Endothelial cell of umbilical vein (primary cell): ENCODE results near the gene NDUFB5. TPM values are rescaled to one million over a fixed set of nuclear protein-coding genes. Genes with fewer than 3 reads are reported as not detected.

Experiments
- BruUV-seq: library from RNA; stranded (reverse); fragments of 400-500 nt; replicated peaks from 2 replicates; lab custom pipeline; 2021; lab: Mats Ljungman, UMichigan
- CTCF ChIA-PET: fragments of 300-600, 350-600 bp; sonication (Branson Sonifier 250); formaldehyde crosslinking; loops from one replicate; lab custom pipeline; 2021; ENCODE audit warnings: antibody characterized with exemption, inconsistent platforms; lab: Charles Lee
- POLR2A ChIA-PET: fragments of 300-600, 350-600 bp; sonication (Branson Sonifier 250); formaldehyde crosslinking; loops from one replicate; lab custom pipeline; 2021; ENCODE audit warnings: antibody characterized with exemption, inconsistent platforms; lab: Charles Lee
- DNase-seq: peaks from one replicate; pipeline ENCODE4 v3.0.0-alpha.2; 2011; ENCODE audit warnings: low read depth, low spot score
- FAIRE-seq: peaks from 2 replicates; lab custom pipeline; 2011; peaks lifted over from hg19 to GRCh38; lab: Jason Lieb, UNC
- H2AFZ ChIP-seq: 2 replicates; pipeline ENCODE4 v1.6.0; 2012; ENCODE audit warnings: low read depth, low read length, control low read depth, inconsistent platforms
- H3K27ac ChIP-seq: 2 replicates; pipeline ENCODE4 v1.5.1; 2011; ENCODE audit warnings: low read depth, mild to moderate bottlenecking, control low read depth, low read length, moderate library complexity; ENCODE audit not compliant: insufficient read depth
- H3K27me3 ChIP-seq, 2 experiments: 2 replicates each; pipeline versions ENCODE4 v1.6.0 to v1.6.1; 2011; ENCODE audit warnings: low read length in 2 of 2, mixed read lengths in 1 of 2; ENCODE audit not compliant: control insufficient read depth in 2 of 2, insufficient read depth in 2 of 2
- H3K36me3 ChIP-seq, 2 experiments: 2 replicates in 1 of 2; 3 replicates in 1 of 2; pipeline ENCODE4 v1.5.1; 2011; ENCODE audit warnings: low read length in 2 of 2, mild to moderate bottlenecking in 1 of 2, moderate library complexity in 1 of 2; ENCODE audit not compliant: control insufficient read depth in 2 of 2, insufficient read depth in 2 of 2; ENCODE audit errors: extremely low read depth in 1 of 2
- H3K4me1 ChIP-seq: 3 replicates; pipeline ENCODE4 v1.5.1; 2011; ENCODE audit warnings: mild to moderate bottlenecking, low read length; ENCODE audit not compliant: control insufficient read depth, insufficient read depth; ENCODE audit errors: extremely low read depth
- H3K4me2 ChIP-seq: 2 replicates; pipeline ENCODE4 v1.6.1; 2011; ENCODE audit warnings: low read length, control low read depth, mixed read lengths; ENCODE audit not compliant: insufficient read depth
- H3K4me3 ChIP-seq, 3 experiments: fragments of 200-600 bp in 1 of 3; sonication (generic), shearing (Covaris generic) in 1 of 3; replicated peaks in 1 of 3; 2 replicates each; pipeline ENCODE4 v1.5.1; 2011 to 2016; ENCODE audit warnings: control low read depth in 3 of 3, low read length in 3 of 3, mild to moderate bottlenecking in 2 of 3, inconsistent platforms in 1 of 3, low read depth in 1 of 3, moderate library complexity in 1 of 3; ENCODE audit not compliant: insufficient read depth in 1 of 3
- H3K79me2 ChIP-seq: 2 replicates; pipeline ENCODE4 v1.6.0; 2012; ENCODE audit warnings: low read length, inconsistent platforms; ENCODE audit not compliant: control insufficient read depth, insufficient read depth
- H3K9ac ChIP-seq: replicated peaks from 2 replicates; pipeline ENCODE3; 2011; ENCODE audit warnings: low read length, control low read depth; ENCODE audit not compliant: insufficient read depth; ENCODE audit errors: extremely low read depth
- H3K9me1 ChIP-seq: replicated peaks from 3 replicates; pipeline ENCODE4 v1.6.0; 2011; ENCODE audit warnings: mild to moderate bottlenecking, low read length; ENCODE audit not compliant: control insufficient read depth, insufficient read depth; ENCODE audit errors: extremely low read depth
- H3K9me3 ChIP-seq: replicated peaks from 2 replicates; pipeline ENCODE4 v1.5.1; 2012; ENCODE audit warnings: low read length, inconsistent platforms; ENCODE audit not compliant: control insufficient read depth, insufficient read depth
- H4K20me1 ChIP-seq: replicated peaks from 2 replicates; pipeline ENCODE3; 2011; ENCODE audit warnings: mild to moderate bottlenecking, low read length; ENCODE audit not compliant: control insufficient read depth, insufficient read depth; ENCODE audit errors: extremely low read depth
- EZH2 ChIP-seq: IDR thresholded peaks from 2 replicates; pipeline ENCODE4 v1.6.1; 2012; ENCODE audit warnings: borderline replicate concordance, low read depth, mild to moderate bottlenecking, moderate library complexity, low read length, inconsistent platforms; ENCODE audit not compliant: severe bottlenecking
- FOS ChIP-seq: IDR thresholded peaks from 2 replicates; pipeline ENCODE4 v1.6.1; 2011; ENCODE audit warnings: mild to moderate bottlenecking, low read length, moderate library complexity, borderline replicate concordance; ENCODE audit not compliant: insufficient read depth
- GATA2 ChIP-seq: IDR thresholded peaks from 2 replicates; pipeline ENCODE4 v1.7.0; 2011; ENCODE audit warnings: low read depth, mild to moderate bottlenecking, moderate library complexity, mixed read lengths, low read length; ENCODE audit not compliant: insufficient read length, insufficient read depth
- JUN ChIP-seq: IDR thresholded peaks from 2 replicates; pipeline ENCODE4 v1.6.1; 2011; ENCODE audit warnings: borderline replicate concordance, low read depth; ENCODE audit not compliant: insufficient read length, insufficient read depth
- MYC ChIP-seq: IDR thresholded peaks from one replicate; pipeline ENCODE4 v1.6.1; 2011; ENCODE audit warnings: mild to moderate bottlenecking, low read depth, low read length
- POLR2A ChIP-seq: IDR thresholded peaks from 2 replicates; pipeline ENCODE4 v1.6.1; 2012; ENCODE audit warnings: low read depth, mild to moderate bottlenecking, control low read depth, low read length
- POLR2AphosphoS5 ChIP-seq: IDR thresholded peaks from 2 replicates; pipeline ENCODE4 v1.6.1; 2012; ENCODE audit warnings: low read depth, mild to moderate bottlenecking, control low read depth, low read length, moderate library complexity; ENCODE audit not compliant: insufficient read depth
- dilution Hi-C: fragments of 300-500 bp; cut with MboI; formaldehyde crosslinking; loops from one replicate; pipeline ENCODE4 v1.15.0; 2019; ENCODE audit warnings: low sequenced_read_pairs; ENCODE audit not compliant: extremely low pct_ligation_motif_present
- intact Hi-C: fragments of 100-400 bp; cut with micrococcal nuclease; formaldehyde crosslinking; loops from one replicate; pipeline ENCODE4 v1.10.0; 2022
- polyA plus RNA-seq, 4 experiments: library from polyadenylated mRNA; depleted of rRNA in 3 of 4; stranded (reverse) in 3 of 4; unstranded in 1 of 4; fragments of >200 nt; gene quantifications; 2 replicates each; pipeline versions ENCODE4 v1.2.1 to v1.2.3, GENCODE V29; 2011 to 2012; ENCODE audit warnings: missing spikeins in 1 of 4
- total RNA-seq: library from RNA; stranded (reverse); gene quantifications from 2 replicates; pipeline ENCODE4 v1.2.3, GENCODE V29; 2021
- TF ChIP-seq, protein P1 (sequence below): IDR thresholded peaks from 2 replicates; pipeline ENCODE4 v1.6.1; 2011; ENCODE audit not compliant: insufficient read depth, insufficient read length
- TF ChIP-seq, protein P2 (sequence below), 2 donors: IDR thresholded peaks; 1 replicate in 1 of 2; 2 replicates in 1 of 2; pipeline ENCODE4 v1.5.1; 2011; ENCODE audit warnings: low read length in 2 of 2, mild to moderate bottlenecking in 2 of 2, moderate library complexity in 2 of 2, control low read depth in 1 of 2, inconsistent platforms in 1 of 2, low read depth in 1 of 2; ENCODE audit not compliant: insufficient read depth in 1 of 2; ENCODE audit errors: extremely low read depth in 1 of 2

NDUFB5 gene
- total and polyA plus RNA-seq, 2 donors (not counting 3 experiments of a cell fraction or from before 2014, with no cell fraction given), result 48.2 to 74.9 TPM

DNA sequence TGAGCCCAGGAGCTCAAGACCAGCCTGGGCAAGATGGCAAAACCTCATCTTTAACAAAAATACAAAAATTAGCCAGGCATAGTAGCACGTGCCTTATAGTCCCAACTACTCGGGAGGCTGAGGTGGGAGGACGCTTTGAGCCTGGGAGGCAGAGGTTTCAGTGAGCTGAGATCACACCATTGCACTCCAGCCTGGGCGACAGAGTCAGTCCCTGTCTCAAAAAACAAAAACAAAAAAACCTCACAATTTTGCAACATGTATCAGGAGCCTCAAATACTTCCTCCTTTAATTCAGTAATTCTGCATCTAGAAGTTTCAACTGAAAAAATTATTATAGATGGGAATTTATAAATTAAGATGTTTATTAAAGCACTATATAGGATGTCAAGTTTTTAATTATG is 1.3 kb upstream of the NDUFB5 start:
- DNase-seq (no peak), FAIRE-seq (no peak)
- Histone ChIP-seq H3K9me1 (no peaks in the 10 kb centered on the region), H3K27ac (peak overlapping the region; percentile 14), H2AFZ (no peak overlapping the region), H3K4me1 (peaks cover 14% of the 10 kb centered on the region), H4K20me1 (no peaks in the 10 kb centered on the region), H3K36me3 (peaks cover 3 to 8% of the 10 kb centered on the region in 2 experiments), H3K4me2 (peak overlapping the region; percentile 93), H3K4me3 (peak overlapping the region in 1 of 3 experiments; percentile 94), H3K9ac (peak overlapping the region; percentile 99), H3K27me3 (no peaks in the 10 kb centered on the region), H3K9me3 (no peaks in the 10 kb centered on the region), H3K79me2 (peaks cover 30% of the 10 kb centered on the region)
- intact Hi-C loops, result loop anchor here (10.0 kb wide), 1 partner anchor 1001 kb away; the partner anchor contains the start of gene TTC14
- TF ChIP-seq JUN (no peak), FOS (no peak)
- TF ChIP-seq, protein P1, sequence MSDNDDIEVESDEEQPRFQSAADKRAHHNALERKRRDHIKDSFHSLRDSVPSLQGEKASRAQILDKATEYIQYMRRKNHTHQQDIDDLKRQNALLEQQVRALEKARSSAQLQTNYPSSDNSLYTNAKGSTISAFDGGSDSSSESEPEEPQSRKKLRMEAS, result no peak
- TF ChIP-seq, protein P2, sequence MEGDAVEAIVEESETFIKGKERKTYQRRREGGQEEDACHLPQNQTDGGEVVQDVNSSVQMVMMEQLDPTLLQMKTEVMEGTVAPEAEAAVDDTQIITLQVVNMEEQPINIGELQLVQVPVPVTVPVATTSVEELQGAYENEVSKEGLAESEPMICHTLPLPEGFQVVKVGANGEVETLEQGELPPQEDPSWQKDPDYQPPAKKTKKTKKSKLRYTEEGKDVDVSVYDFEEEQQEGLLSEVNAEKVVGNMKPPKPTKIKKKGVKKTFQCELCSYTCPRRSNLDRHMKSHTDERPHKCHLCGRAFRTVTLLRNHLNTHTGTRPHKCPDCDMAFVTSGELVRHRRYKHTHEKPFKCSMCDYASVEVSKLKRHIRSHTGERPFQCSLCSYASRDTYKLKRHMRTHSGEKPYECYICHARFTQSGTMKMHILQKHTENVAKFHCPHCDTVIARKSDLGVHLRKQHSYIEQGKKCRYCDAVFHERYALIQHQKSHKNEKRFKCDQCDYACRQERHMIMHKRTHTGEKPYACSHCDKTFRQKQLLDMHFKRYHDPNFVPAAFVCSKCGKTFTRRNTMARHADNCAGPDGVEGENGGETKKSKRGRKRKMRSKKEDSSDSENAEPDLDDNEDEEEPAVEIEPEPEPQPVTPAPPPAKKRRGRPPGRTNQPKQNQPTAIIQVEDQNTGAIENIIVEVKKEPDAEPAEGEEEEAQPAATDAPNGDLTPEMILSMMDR (IDR thresholded peaks at IDR 0.05; ENCODE audit: extremely low read depth in 1 of 2, insufficient read depth in 1 of 2, low read depth in 1 of 2, low read length in 2 of 2), result no peak
- dilution Hi-C loops, result no loop called here
- BruUV-seq, result no TSS peak
- ChIA-PET POLR2A (no interaction called here), CTCF (no interaction called here)

DNA sequence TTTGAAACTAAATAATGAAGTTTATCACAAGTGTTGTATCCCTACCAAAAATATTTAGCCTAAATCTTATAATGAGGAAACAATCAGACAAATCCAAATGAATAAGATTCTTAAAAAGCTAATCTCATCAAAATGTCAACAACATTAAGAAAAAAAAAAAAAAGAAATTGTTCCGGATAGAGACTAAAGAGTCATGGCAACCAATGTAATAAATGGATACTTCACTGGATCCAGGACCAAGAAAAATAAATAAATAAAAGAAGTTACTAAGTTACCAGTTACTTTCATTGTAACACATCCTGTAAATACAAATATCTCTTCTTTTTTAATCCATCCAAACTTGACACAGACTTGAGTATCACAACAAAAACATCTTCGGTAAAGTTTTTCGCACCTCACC is 763 bp upstream of the NDUFB5 start:
- CTCF ChIA-PET, result no interaction called here
- Histone ChIP-seq H3K36me3 (peaks cover 2 to 5% of the 10 kb centered on the region in 2 experiments), H2AFZ (peak overlapping the region; percentile 45), H3K4me1 (peaks cover 14% of the 10 kb centered on the region), H4K20me1 (no peaks in the 10 kb centered on the region), H3K4me2 (peak overlapping the region; percentile 93), H3K27me3 (no peaks in the 10 kb centered on the region), H3K79me2 (peaks cover 29% of the 10 kb centered on the region), H3K9me1 (no peaks in the 10 kb centered on the region), H3K4me3 (peak overlapping the region; percentile 59 to 94 (median 77)), H3K9me3 (no peaks in the 10 kb centered on the region), H3K9ac (peak overlapping the region; percentile 99), H3K27ac (peak overlapping the region; percentile 84)
- FAIRE-seq, result no peak
- POLR2A ChIA-PET, result no interaction called here
- TF ChIP-seq POLR2AphosphoS5 (no peak), FOS (no peak), GATA2 (no peak), POLR2A (no peak), MYC (no peak), EZH2 (no peak), JUN (no peak)
- TF ChIP-seq, protein P1, result no peak
- TF ChIP-seq, protein P2 (IDR thresholded peaks at IDR 0.05; ENCODE audit: extremely low read depth in 1 of 2, insufficient read depth in 1 of 2, low read depth in 1 of 2, low read length in 2 of 2), result no peak
- dilution Hi-C loops (no loop called here), intact Hi-C loops (loop anchor here (1.0 to 10.0 kb wide), 8 partner anchors 9 to 1001 kb away; partner anchors contain the start of genes ACTL6A, GNB4, MFN1 and PIK3CA)
- no TSS peak for BruUV-seq
- DNase-seq, result no peak
